ENCODE results near the gene TMEM255A.

TMEM255A gene

GRCh38 chrX:120321520-120322281, 10.4 kb upstream of the TMEM255A start:
- H2AFZ ChIP-seq (ENCODE audit: low read depth, low read length) = no peak overlapping the region
- H3K9me3 ChIP-seq (ENCODE audit: low read length) = no peaks in the 10 kb centered on the region
- H3K36me3 ChIP-seq (ENCODE audit: insufficient read depth, low read length) = no peaks in the 10 kb centered on the region
- no peaks in the 10 kb centered on the region for H3K4me1 ChIP-seq (ENCODE audit: insufficient read depth, low read length)
- H3K27me3 ChIP-seq (ENCODE audit: insufficient read depth, low read length) = peaks cover 3% of the 10 kb centered on the region
- no peak overlapping the region for H3K4me3 ChIP-seq (ENCODE audit: low read length)

GRCh38 chrX:120318411-120318810, 7.2 kb upstream of the TMEM255A start:
- H3K4me3 ChIP-seq (ENCODE audit: low read length) = no peak overlapping the region
- H3K27me3 ChIP-seq (ENCODE audit: insufficient read depth, low read length) = peaks cover 3% of the 10 kb centered on the region
- H3K36me3 ChIP-seq (ENCODE audit: insufficient read depth, low read length) = no peaks in the 10 kb centered on the region
- no peaks in the 10 kb centered on the region for H3K4me1 ChIP-seq (ENCODE audit: insufficient read depth, low read length)
- H2AFZ ChIP-seq (ENCODE audit: low read depth, low read length) = no peak overlapping the region
- H3K9me3 ChIP-seq (ENCODE audit: low read length) = no peaks in the 10 kb centered on the region

DNA sequence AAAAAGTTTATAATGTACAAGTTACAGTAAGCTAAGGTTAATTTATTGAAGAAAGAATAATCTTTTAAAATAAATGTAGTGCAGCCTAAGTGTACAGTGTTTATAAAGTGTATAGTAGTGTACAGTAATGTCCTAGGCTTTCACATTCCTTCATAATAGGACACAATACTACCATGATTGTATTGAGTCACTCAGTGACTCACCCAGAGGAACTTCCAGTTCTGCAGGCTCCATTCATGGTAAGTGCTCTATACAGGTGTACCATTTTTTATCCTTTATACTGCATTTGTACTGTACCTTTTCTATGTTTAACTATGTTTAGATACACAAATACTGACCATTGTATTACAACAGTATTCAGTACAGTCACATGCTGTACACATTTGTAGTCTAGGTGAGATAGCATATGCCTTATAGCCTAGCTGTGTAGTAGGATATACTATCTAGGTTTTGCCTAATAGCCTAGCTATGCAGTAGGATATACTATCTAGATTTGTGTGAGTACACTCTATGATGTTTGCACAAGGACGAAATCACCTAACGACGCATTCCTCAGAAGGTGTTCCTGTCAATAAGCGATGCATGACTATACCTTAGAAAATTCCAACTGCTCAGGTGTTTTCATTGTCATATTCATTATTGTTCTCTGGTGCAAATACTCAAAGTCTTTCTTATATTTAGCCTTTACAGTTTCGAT, 5.5 kb upstream of the TMEM255A start:
- Histone ChIP-seq H2AFZ (ENCODE audit: low read depth, low read length) (no peak overlapping the region), H3K27me3 (ENCODE audit: insufficient read depth, low read length) (peaks cover 5% of the 10 kb centered on the region), H3K9me3 (ENCODE audit: low read length) (no peaks in the 10 kb centered on the region), H3K36me3 (ENCODE audit: insufficient read depth, low read length) (no peaks in the 10 kb centered on the region), H3K4me3 (ENCODE audit: low read length) (no peak overlapping the region), H3K4me1 (ENCODE audit: insufficient read depth, low read length) (peaks cover 3% of the 10 kb centered on the region)

DNA sequence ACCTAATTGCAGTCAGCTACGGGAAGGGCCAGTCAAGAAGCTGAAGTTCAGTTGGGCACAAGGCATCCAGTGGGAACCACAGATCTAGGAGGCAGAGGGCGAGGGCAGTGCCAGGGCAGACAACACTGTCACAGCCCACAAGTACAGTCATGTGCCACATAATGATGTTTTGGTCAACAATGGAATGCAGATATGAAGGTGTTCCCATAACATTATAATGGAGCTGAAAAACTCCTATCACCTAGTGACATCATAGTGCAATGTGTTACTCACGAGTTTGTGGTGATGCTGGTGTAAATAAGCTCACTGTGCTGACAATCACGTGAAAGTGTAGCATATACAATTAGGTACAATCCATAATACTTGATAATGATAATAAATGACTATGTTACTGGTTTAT, 4.5 kb upstream of the TMEM255A start:
- H2AFZ ChIP-seq (ENCODE audit: low read depth, low read length) = no peak overlapping the region
- no peaks in the 10 kb centered on the region for H3K36me3 ChIP-seq (ENCODE audit: insufficient read depth, low read length)
- H3K4me1 ChIP-seq (ENCODE audit: insufficient read depth, low read length) = peaks cover 3% of the 10 kb centered on the region
- H3K4me3 ChIP-seq (ENCODE audit: low read length) = no peak overlapping the region
- H3K27me3 ChIP-seq (ENCODE audit: insufficient read depth, low read length) = peaks cover 5% of the 10 kb centered on the region
- no peaks in the 10 kb centered on the region for H3K9me3 ChIP-seq (ENCODE audit: low read length)

DNA sequence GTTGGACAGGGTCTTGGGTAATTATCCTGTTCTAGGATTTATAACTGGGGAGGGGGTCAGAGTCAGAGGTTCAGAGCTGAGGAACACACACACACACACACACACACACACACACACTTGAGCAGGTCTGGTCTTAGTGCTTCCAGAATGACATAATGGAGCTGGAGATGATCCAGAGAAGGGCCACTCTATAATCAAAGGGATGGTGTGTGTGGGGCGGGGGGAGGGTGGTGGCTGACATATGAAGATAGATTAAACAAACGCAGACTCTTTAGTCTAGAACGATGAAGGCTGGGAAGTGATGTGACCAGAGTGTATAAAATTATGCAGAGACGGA, 434 bp upstream of the TMEM255A start:
- H3K4me3 ChIP-seq (ENCODE audit: low read length) = no peak overlapping the region
- no peaks in the 10 kb centered on the region for H3K9me3 ChIP-seq (ENCODE audit: low read length)
- H3K27me3 ChIP-seq (ENCODE audit: insufficient read depth, low read length) = peaks cover 21% of the 10 kb centered on the region
- peaks cover 10% of the 10 kb centered on the region for H3K4me1 ChIP-seq (ENCODE audit: insufficient read depth, low read length)
- no peaks in the 10 kb centered on the region for H3K36me3 ChIP-seq (ENCODE audit: insufficient read depth, low read length)
- H2AFZ ChIP-seq (ENCODE audit: low read depth, low read length) = no peak overlapping the region

- Histone ChIP-seq H2AFZ (ENCODE audit: low read depth, low read length) (peak overlapping the region; percentile 40), H3K4me3 (ENCODE audit: low read length) (peak overlapping the region; percentile 50), H3K4me1 (ENCODE audit: insufficient read depth, low read length) (peaks cover 11% of the 10 kb centered on the region), H3K36me3 (ENCODE audit: insufficient read depth, low read length) (no peaks in the 10 kb centered on the region), H3K27me3 (ENCODE audit: insufficient read depth, low read length) (peaks cover 26% of the 10 kb centered on the region), H3K9me3 (ENCODE audit: low read length) (no peaks in the 10 kb centered on the region)
Measured at GRCh38 chrX:120309873-120310705, 1.2 kb downstream of the TMEM255A start.

DNA sequence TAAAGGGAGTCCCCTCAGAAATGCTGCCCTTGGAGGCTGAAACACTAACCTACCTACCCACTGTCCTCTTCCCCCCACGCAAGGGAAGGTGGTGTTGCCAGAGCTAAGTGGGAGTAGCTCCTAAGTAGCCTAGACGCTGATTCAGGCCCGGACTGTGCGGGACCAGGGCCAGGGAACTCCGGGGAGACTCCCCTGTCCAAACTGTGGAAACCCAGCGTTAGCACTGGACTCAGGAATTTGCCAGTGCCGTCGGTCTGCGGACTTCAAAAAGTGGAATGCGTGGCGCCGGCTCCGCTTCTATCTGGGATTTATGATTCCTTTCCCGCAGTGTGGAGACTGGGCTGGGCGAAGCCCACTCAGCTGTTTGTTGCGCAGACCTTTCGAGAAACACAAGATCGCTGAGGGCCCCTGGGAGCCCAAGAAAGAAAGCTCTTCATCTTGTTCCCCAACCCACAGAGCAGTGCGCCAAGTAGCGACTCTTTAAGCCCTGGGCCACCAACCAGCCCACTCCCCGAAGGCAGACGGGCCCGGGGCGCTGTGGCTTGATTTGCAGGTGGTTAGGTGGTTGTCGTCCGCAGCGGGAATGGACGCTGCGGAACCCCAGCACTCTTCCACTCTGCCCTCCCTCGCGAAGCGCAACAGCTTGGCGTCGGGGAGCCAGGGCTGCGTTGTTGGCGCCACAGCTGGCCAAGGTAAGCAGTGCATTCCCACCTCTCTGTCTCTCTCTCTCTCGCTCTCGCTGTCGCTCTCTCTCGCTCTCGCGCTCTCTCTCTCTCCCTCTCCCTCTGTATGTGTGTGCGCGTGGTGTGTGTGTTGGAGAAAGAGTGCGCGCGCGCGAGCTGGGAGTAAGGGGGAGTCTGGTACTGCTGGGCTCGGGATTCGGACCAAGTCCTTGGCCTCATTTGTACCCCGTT, 2.0 kb downstream of the TMEM255A start:
- Histone ChIP-seq H3K9me3 (ENCODE audit: low read length) (no peaks in the 10 kb centered on the region), H3K4me1 (ENCODE audit: insufficient read depth, low read length) (peaks cover 11% of the 10 kb centered on the region), H3K27me3 (ENCODE audit: insufficient read depth, low read length) (peaks cover 27% of the 10 kb centered on the region), H2AFZ (ENCODE audit: low read depth, low read length) (peak overlapping the region; percentile 40), H3K4me3 (ENCODE audit: low read length) (peak overlapping the region; percentile 50), H3K36me3 (ENCODE audit: insufficient read depth, low read length) (no peaks in the 10 kb centered on the region)

GRCh38 chrX:120308558-120308957, 2.7 kb downstream of the TMEM255A start:
- no peaks in the 10 kb centered on the region for H3K36me3 ChIP-seq (ENCODE audit: insufficient read depth, low read length)
- H3K9me3 ChIP-seq (ENCODE audit: low read length) = no peaks in the 10 kb centered on the region
- H3K4me3 ChIP-seq (ENCODE audit: low read length) = no peak overlapping the region
- peaks cover 32% of the 10 kb centered on the region for H3K27me3 ChIP-seq (ENCODE audit: insufficient read depth, low read length)
- H2AFZ ChIP-seq (ENCODE audit: low read depth, low read length) = no peak overlapping the region
- H3K4me1 ChIP-seq (ENCODE audit: insufficient read depth, low read length) = peaks cover 11% of the 10 kb centered on the region

DNA sequence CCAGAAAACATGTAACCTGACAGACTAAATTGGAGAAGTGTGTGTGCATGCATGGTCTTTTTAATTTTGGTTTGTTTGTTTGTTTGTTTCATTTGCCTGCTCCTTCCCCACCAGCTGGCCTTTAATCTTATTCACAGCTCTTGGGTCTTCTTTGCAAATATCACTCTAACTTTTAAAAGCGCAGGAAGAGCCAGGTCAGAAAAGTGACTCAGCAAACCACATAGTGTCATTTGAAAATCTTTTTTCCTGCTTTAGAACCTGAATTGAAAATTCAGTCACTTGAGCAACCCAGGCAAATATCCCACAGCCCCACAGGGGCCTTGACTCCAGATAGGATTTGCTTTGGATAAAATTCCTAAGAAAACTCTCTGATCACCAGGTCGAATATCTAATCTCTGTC, 4.6 kb downstream of the TMEM255A start:
- Histone ChIP-seq H3K4me1 (ENCODE audit: insufficient read depth, low read length) (peaks cover 11% of the 10 kb centered on the region), H2AFZ (ENCODE audit: low read depth, low read length) (no peak overlapping the region), H3K4me3 (ENCODE audit: low read length) (no peak overlapping the region), H3K36me3 (ENCODE audit: insufficient read depth, low read length) (no peaks in the 10 kb centered on the region), H3K9me3 (ENCODE audit: low read length) (no peaks in the 10 kb centered on the region), H3K27me3 (ENCODE audit: insufficient read depth, low read length) (peaks cover 29% of the 10 kb centered on the region)

DNA sequence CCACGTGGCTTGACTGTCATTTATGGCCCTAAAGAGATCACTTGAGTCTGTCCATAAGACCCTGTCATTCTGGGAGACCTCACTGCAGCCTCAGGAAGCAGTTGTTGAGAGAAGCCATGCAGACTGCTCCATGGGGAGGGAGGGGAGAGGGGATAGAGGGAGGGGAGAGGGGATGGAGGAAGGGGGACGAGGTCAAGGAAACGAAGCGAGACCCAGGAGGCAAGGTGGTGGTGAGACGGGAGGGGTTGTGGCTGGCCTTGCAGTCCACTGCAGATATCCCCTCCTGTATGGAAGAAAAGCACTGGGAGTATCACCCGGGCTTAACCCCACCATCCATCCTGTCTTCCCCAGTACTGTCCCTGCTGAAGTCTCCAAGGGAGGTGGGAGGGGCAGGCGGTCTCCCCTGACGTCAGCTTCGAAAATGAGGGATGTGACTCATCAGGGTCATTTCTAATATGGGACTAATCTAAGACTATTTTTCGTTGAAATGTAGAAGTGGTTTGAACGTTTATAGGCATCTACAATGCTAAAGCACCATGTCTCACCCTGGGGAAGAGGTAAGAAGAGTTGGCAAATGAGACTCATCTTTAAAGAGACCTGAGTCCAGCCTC, 5.6 kb downstream of the TMEM255A start:
- no peaks in the 10 kb centered on the region for H3K36me3 ChIP-seq (ENCODE audit: insufficient read depth, low read length)
- H3K4me3 ChIP-seq (ENCODE audit: low read length) = no peak overlapping the region
- peaks cover 11% of the 10 kb centered on the region for H3K4me1 ChIP-seq (ENCODE audit: insufficient read depth, low read length)
- H3K9me3 ChIP-seq (ENCODE audit: low read length) = no peaks in the 10 kb centered on the region
- no peak overlapping the region for H2AFZ ChIP-seq (ENCODE audit: low read depth, low read length)
- peaks cover 29% of the 10 kb centered on the region for H3K27me3 ChIP-seq (ENCODE audit: insufficient read depth, low read length)

DNA sequence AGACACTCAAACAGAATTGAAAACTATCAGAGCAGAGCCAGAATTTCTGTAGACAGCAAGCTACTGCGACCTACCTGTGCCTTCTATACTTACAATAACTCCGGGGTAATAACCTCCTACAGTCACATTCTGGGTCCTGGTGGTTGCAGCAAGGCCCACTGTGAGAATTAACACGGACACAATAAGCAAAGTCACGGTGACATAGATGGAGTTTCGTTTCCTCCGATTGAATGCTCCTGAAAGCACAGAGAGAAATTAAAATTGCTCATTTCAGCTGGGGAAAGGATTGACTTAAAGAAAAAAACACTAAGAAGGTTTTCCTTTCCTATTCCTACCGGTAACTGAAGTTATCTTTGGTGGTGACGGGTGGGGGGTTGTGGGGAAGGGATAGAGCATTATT, 7.0 kb downstream of the TMEM255A start:
- Histone ChIP-seq H3K4me3 (ENCODE audit: low read length) (no peak overlapping the region), H3K27me3 (ENCODE audit: insufficient read depth, low read length) (peaks cover 28% of the 10 kb centered on the region), H3K4me1 (ENCODE audit: insufficient read depth, low read length) (peaks cover 4% of the 10 kb centered on the region), H2AFZ (ENCODE audit: low read depth, low read length) (no peak overlapping the region), H3K36me3 (ENCODE audit: insufficient read depth, low read length) (no peaks in the 10 kb centered on the region), H3K9me3 (ENCODE audit: low read length) (no peaks in the 10 kb centered on the region)

DNA sequence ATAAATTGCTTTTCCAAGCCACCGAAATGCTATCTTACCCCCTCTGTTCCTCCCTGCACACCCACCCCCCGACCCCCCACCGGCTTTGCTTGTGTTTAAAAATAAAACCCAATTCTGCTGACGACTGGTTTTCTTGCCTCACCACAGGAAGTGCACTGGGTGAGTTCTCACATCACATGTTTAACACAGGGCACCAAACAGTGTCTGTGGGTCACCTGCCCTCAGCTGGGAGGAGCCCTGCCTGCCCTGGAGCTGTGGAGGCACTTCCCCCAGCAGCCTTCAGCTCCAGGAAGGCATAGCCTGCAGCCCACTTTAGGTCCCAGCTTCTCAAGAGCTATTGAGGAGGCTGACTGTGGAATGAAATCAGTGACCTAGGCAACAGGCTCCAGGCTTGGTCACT, 8.8 kb downstream of the TMEM255A start:
- H3K4me3 ChIP-seq (ENCODE audit: low read length) = no peak overlapping the region
- H3K9me3 ChIP-seq (ENCODE audit: low read length) = no peaks in the 10 kb centered on the region
- H2AFZ ChIP-seq (ENCODE audit: low read depth, low read length) = no peak overlapping the region
- H3K36me3 ChIP-seq (ENCODE audit: insufficient read depth, low read length) = no peaks in the 10 kb centered on the region
- H3K4me1 ChIP-seq (ENCODE audit: insufficient read depth, low read length) = peaks cover 4% of the 10 kb centered on the region
- H3K27me3 ChIP-seq (ENCODE audit: insufficient read depth, low read length) = peaks cover 11% of the 10 kb centered on the region

Measured in neuron (in vitro differentiated cells).